GM18951 (cell line): Measurements from ENCODE around the gene DNAJC18.

ENCODE experiments used
- POLR2A ChIP-seq: IDR thresholded peaks from 4 replicates; pipeline ENCODE4 v1.6.1; 2011; ENCODE audit warnings: mild to moderate bottlenecking; ENCODE audit not compliant: insufficient read length, insufficient read depth; ENCODE audit errors: extremely low read depth
- in situ Hi-C: fragments of 300-500 bp; cut with MboI; formaldehyde crosslinking; loops from one replicate; pipeline ENCODE4 v1.12.0; 2022; ENCODE audit warnings: low sequenced_read_pairs, mixed read lengths, inconsistent platforms; ENCODE audit not compliant: unreplicated experiment

Gene DNAJC18

GRCh38 chr5:139399501-139400121 is 39.7 kb downstream of the DNAJC18 start:
- TF ChIP-seq POLR2A, result peak; percentile 34
- in situ Hi-C loops, result no loop called here

- TF ChIP-seq POLR2A, result no peak
Measured at GRCh38 chr5:139397921-139398320, 41.4 kb downstream of the DNAJC18 start.

GRCh38 chr5:139396691-139397090 is 42.6 kb downstream of the DNAJC18 start:
- no peak for TF ChIP-seq POLR2A
- in situ Hi-C loops, result no loop called here

More at GRCh38 chr5:139397921-139398320, 41.4 kb downstream of the DNAJC18 start:
- in situ Hi-C loops, result no loop called here

GRCh38 chr5:139395844-139396640 is 43.3 kb downstream of the DNAJC18 start:
- no peak for TF ChIP-seq POLR2A
- in situ Hi-C loops, result no loop called here

GRCh38 chr5:139394654-139395566 is 44.4 kb downstream of the DNAJC18 start, which contains the start of gene PROB1:
PROB1 (minus strand) TSS chr5:139395104; CDS start chr5:139395081, 23 bp downstream.
- no peak for TF ChIP-seq POLR2A
- in situ Hi-C loops, result no loop called here

- in situ Hi-C loops, result no loop called here
- no peak for TF ChIP-seq POLR2A
Measured at GRCh38 chr5:139394123-139394653, 45.1 kb downstream of the DNAJC18 start.

GRCh38 chr5:139393497-139394122 is 45.7 kb downstream of the DNAJC18 start:
- no peak for TF ChIP-seq POLR2A
- in situ Hi-C loops, result no loop called here

- in situ Hi-C loops, result no loop called here
- TF ChIP-seq POLR2A, result peak; percentile 46
Measured at GRCh38 chr5:139392678-139393496, 46.4 kb downstream of the DNAJC18 start.

GRCh38 chr5:139392324-139392677 is 47.0 kb downstream of the DNAJC18 start:
- peak; percentile 70 for TF ChIP-seq POLR2A
- in situ Hi-C loops, result no loop called here

GRCh38 chr5:139391570-139392323 is 47.6 kb downstream of the DNAJC18 start:
- in situ Hi-C loops, result no loop called here
- TF ChIP-seq POLR2A, result no peak
